Measurements from ENCODE around the gene TNFRSF13B. TPM values are rescaled to one million over a fixed set of nuclear protein-coding genes. Genes with fewer than 3 reads are reported as not detected.

TNFRSF13B gene
- polyA plus RNA-seq, 1 of the 3 experiments (the other 2 are of a cell fraction), result not detected

Small RNAs within 50 kb of the gene (small RNA-seq; reads per million reads assigned to genes)
- gene AL353996.1, result 0 reads per million in 7 experiments

Other genes with a start within 250 kb of the TNFRSF13B start
- gene MPRIP, start 70.3 kb upstream of the TNFRSF13B start, polyA plus RNA-seq (2012; rRNA removed), result 64.4 and 69.8 TPM in 2 replicates
- 3.7 and 4.5 TPM in 2 replicates for gene PLD6, start 234.2 kb upstream of the TNFRSF13B start, polyA plus RNA-seq (2012; rRNA removed)